Stimulated activated naive CD8-positive, alpha-beta T cell treated with anti-CD3 and anti-CD28 coated beads, Interleukin-15, amount 100 ng/mL, for 72 hours (primary cell): ENCODE results near the gene HCN1.
A peak's percentile ranks its signal among the peaks of the same experiment; 100 is the strongest.

Source experiments
- ATAC-seq: fragments of 150-1000 bp; cut with Tn5 transposase; 2 replicates; pipeline ENCODE4 v1.10.0; 2021; ENCODE audit warnings: mild to moderate bottlenecking, moderate library complexity
- DNase-seq, 2 donors: peaks; one replicate each; pipeline ENCODE4 v3.0.0; 2021 to 2022
- H3K27ac Mint-ChIP-seq, 2 donors: one replicate each; pipeline ENCODE4 v1.8.0; 2022; ENCODE audit warnings: mild to moderate bottlenecking in 2 of 2, mixed read lengths in 2 of 2, moderate library complexity in 2 of 2
- H3K27me3 Mint-ChIP-seq: one replicate; pipeline ENCODE4 v1.8.0; 2022; ENCODE audit warnings: mixed read lengths
- H3K4me1 Mint-ChIP-seq: one replicate; pipeline ENCODE4 v1.8.0; 2022; ENCODE audit warnings: mild to moderate bottlenecking, mixed read lengths
- H3K4me3 Mint-ChIP-seq, 2 donors: one replicate each; pipeline ENCODE4 v1.8.0; 2022; ENCODE audit warnings: mild to moderate bottlenecking in 2 of 2, mixed read lengths in 2 of 2, moderate library complexity in 1 of 2
- H3K9me3 Mint-ChIP-seq, 2 donors: one replicate each; pipeline ENCODE4 v1.8.0; 2022; ENCODE audit warnings: mixed read lengths in 2 of 2

The HCN1 gene

DNA sequence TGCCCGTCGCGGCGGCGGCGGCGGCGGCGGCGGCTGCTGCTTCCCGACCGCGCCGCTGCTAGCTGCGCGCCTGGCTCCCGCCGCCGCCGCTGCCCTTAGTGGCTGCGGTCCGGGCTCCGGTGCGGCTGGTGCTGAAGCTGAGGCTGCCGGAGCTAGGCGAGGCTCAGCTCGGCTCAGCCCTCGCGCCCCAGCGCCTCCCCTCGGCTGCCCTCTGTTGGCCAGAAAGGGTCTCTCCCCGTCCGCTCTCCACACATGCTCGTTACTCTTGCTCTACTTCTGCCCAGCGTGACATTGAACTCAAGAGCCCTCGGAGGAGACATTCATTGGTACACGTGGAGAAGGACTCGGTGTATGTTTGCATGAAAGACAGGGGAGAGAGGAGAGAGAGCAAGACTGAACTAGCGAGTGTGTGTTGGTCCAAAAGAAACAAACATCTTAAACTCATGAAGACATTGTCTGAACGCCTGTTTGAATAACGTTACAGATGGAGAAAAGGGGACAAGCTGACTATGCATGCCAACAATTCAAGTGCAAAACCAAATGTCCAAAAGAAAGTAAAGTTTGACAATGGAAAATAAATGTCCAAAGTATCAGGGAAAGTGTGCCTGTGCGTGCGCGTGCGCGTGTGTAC, at the start of gene HCN1:
Gene HCN1, minus strand, starts transcription at position 175 of the 631 bp plus-strand sequence.
- DNase-seq (peak; percentile 44 to 51), ATAC-seq (peak; percentile 85)
- peak within 1 kb of the TSS in 1 of 2 donors; percentile 12 for H3K4me3 Mint-ChIP-seq
- H3K9me3 Mint-ChIP-seq, result peaks cover 12 to 15% of the 10 kb centered on the region in 2 donors
- H3K27me3 Mint-ChIP-seq, result peaks cover 35% of the 10 kb centered on the region
- peaks cover 6% of the 10 kb centered on the region for H3K4me1 Mint-ChIP-seq
- no peak within 1 kb of the TSS for H3K27ac Mint-ChIP-seq

DNA sequence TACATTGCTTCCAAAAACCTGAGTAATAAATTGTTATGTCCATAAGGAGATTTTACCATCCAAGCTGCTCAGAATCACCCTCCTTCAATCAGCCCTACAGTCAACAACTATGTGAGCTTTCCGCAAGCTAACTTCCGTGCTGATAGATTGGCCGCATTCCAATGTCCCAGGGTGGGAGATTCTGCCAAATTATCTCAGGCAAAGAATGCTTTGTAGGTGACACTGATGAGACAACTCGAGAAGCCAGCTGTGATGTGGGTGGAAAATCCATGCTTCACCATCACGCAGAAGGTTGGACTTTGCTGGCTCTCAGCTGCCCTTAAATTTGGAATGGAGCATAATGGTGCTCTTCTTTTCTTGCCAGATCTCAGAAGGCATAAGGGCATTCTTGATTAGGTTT, 44.9 kb upstream of the HCN1 start:
- Mint-ChIP-seq H3K27me3 (no peaks in the 10 kb centered on the region), H3K4me3 (no peak overlapping the region), H3K27ac (no peak overlapping the region), H3K9me3 (peaks cover 8 to 30% of the 10 kb centered on the region in 2 donors), H3K4me1 (no peaks in the 10 kb centered on the region)
- DNase-seq (no peak), ATAC-seq (no peak)

DNA sequence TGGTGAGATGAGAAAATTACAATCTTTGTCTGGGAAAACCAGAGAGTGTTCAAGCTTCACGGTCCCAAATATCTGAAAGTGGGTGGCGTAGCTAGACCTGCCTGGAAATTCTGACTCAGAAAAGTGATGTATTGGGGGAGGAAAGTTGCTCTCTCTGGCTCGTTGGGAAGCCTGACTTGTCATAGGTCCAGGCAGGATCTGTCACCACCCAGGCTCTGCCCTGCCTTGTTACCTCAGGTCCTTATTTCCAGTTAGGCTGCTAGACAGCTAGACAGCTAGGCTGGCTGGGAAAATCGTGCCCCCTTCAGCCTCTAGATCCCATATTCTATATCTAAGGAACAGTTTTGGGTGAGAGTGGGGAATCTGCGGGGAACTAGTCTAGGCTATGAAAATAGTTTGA, 41.0 kb upstream of the HCN1 start:
- no peak for ATAC-seq
- DNase-seq, result no peak
- Mint-ChIP-seq H3K27ac (no peak overlapping the region), H3K4me3 (no peak overlapping the region), H3K9me3 (peaks cover 8 to 19% of the 10 kb centered on the region in 2 donors), H3K4me1 (no peaks in the 10 kb centered on the region), H3K27me3 (no peaks in the 10 kb centered on the region)

DNA sequence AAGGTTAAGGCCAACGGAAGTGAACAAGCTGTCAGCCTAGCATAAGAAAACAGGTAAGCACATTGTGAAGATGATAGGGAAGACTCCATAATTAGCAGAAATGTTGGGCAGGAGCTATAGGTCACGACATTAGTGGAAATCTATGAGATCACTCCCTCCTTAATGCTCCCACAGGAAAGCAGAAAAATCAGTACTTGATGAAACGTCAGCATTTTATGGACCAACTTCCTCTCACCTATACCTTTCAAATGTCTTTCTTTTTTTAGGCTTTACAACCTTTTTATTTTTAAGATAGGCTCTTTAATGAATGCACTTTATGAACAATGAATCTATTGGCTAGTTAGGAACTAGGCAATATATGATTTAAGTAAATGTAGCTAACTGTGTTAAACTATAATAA, 29.4 kb upstream of the HCN1 start:
- H3K27ac Mint-ChIP-seq, result no peak overlapping the region
- H3K27me3 Mint-ChIP-seq, result no peaks in the 10 kb centered on the region
- ATAC-seq (no peak), DNase-seq (no peak)
- H3K4me3 Mint-ChIP-seq, result no peak overlapping the region
- H3K9me3 Mint-ChIP-seq, result peaks cover 13 to 31% of the 10 kb centered on the region in 2 donors
- no peaks in the 10 kb centered on the region for H3K4me1 Mint-ChIP-seq

DNA sequence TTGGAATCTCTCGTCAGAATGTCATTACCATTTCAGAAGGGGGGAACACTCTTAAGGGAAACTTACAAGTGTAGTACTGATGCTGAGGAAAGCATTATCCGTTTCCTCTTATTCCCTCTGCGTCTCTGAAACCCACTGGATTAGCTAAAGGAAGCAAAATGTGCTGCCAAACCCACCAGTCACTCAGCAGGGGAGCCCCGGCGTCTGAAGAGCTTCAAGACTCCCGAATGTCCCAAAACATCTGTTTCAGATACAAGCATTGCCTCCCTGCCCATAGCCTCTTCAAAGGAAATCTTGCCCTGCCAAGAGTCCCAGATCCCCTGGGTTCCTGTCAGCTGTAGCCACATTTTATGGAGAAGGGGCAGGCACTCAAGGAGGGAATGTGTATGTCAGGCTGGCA, 1.0 kb upstream of the HCN1 start:
- DNase-seq, result no peak
- H3K27ac Mint-ChIP-seq, result no peak overlapping the region
- H3K4me3 Mint-ChIP-seq, result no peak overlapping the region
- peaks cover 35% of the 10 kb centered on the region for H3K27me3 Mint-ChIP-seq
- peaks cover 6% of the 10 kb centered on the region for H3K4me1 Mint-ChIP-seq
- ATAC-seq, result no peak
- peaks cover 12 to 15% of the 10 kb centered on the region in 2 donors for H3K9me3 Mint-ChIP-seq

DNA sequence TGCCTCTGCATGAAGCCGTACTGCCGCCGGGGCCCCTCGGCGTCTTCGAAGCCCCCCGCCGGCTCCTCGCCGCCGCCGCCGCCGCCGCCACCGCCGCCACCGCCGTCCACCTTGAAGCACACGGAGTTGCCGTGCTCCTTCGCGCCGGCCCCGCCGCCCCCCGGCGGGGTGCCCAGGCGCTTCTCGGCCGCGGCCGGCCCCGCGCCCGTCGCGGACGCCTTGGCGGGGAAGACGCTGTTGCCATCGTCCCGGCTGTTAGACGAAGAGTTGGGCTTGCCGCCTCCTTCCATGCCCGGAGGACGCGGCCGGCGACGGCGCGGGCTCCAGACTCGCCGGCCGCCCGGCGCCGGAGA, 400 bp downstream of the HCN1 start:
- peaks cover 6% of the 10 kb centered on the region for H3K4me1 Mint-ChIP-seq
- no peak overlapping the region for H3K27ac Mint-ChIP-seq
- no peak overlapping the region for H3K4me3 Mint-ChIP-seq
- peaks cover 35% of the 10 kb centered on the region for H3K27me3 Mint-ChIP-seq
- DNase-seq (no peak), ATAC-seq (peak; percentile 20)
- H3K9me3 Mint-ChIP-seq, result peaks cover 12 to 15% of the 10 kb centered on the region in 2 donors

DNA sequence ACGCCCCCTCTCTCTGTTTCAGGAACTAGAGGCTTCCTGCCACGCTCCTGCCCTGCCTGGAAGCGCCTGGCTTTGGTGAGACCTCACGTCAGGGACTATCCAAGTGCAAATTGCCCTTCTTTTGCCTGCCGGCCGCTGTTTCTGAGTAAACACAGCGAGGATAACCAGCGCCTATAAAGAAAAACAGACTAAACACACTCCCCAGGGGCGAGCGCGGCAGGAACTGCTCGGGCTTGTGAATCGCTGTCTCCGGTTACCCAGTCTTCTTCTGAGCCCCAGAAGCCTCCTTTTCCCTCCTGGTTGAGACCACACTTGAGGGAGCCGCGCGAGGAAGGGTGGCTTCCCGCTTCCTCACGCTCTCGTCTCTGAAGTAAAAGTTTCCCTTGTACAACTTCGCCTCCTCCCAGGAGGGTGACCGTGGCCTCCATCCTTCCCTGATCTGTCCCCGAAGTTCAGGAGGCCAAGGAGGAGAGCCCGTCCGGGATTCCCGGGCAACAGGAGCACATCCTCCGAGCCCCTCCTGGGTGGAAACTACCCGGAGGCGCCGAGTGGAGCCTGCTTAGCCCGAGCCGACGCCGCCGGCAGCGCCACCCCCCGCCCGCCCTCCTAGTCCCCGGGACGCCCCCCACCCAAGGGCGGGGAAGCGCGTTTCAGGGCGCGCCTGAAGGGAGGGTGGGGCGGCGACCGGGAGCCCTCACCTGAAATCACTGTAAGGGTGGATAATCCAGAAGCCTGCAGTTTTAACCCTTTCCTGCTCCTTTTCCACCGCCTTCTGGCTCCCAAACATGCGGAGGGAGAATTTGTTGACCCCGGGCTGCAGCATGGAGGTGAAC, 993 bp downstream of the HCN1 start:
- Mint-ChIP-seq H3K4me3 (no peak overlapping the region), H3K27ac (no peak overlapping the region), H3K27me3 (peaks cover 35% of the 10 kb centered on the region), H3K4me1 (peaks cover 6% of the 10 kb centered on the region), H3K9me3 (peaks cover 12 to 15% of the 10 kb centered on the region in 2 donors)
- ATAC-seq (no peak), DNase-seq (no peak)

DNA sequence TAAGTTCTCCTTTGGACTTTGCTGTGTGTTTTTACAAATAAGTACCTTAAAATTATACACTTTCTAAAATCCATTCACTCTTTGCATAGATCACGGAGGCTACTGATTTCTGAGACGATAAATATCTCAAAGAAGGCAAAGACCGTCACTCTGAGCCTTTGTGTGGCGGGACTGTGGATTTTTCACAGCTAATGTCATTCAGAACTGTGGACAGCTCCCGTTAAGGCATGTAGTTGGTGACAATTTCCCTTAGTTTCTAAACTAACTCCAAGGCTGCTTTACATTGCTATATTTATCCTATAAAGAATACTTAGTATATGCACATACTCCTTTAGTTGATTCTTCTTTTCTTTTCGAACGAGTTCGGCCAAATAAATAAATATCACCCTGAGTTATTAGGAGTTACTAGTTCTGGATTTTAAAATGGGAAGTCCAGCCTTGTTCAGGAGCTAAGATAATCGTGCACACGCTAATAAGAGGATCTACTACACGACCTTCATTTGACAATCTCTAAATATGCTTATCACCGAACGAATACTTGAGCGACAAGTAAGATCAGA, 1.8 kb downstream of the HCN1 start:
- Mint-ChIP-seq H3K27ac (no peak overlapping the region), H3K9me3 (peaks cover 12 to 15% of the 10 kb centered on the region in 2 donors), H3K27me3 (peaks cover 35% of the 10 kb centered on the region), H3K4me3 (no peak overlapping the region), H3K4me1 (peaks cover 6% of the 10 kb centered on the region)
- DNase-seq (no peak), ATAC-seq (no peak)

DNA sequence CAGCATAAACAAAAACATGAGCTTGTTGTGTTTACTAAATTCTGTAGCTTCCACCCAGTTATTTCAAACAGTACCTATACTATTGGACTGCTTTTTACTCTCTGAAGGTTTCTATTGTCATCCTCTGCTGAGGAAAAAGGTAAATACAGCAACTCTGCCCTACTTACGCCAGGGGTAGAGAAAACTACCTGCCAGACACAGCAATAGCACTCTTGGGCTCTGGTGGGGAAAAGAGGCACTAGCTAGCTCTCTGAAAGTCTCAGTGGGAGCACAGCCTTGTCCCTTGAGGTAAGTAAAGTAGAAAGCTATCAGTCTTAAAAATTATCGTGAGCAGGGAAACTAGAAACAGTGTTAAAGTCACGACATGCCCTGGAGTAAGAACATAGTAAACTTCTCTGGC, 3.7 kb downstream of the HCN1 start:
- H3K9me3 Mint-ChIP-seq, result peaks cover 8 to 15% of the 10 kb centered on the region in 2 donors
- DNase-seq (no peak), ATAC-seq (no peak)
- H3K27me3 Mint-ChIP-seq, result peaks cover 31% of the 10 kb centered on the region
- peaks cover 6% of the 10 kb centered on the region for H3K4me1 Mint-ChIP-seq
- no peak overlapping the region for H3K4me3 Mint-ChIP-seq
- H3K27ac Mint-ChIP-seq, result no peak overlapping the region

DNA sequence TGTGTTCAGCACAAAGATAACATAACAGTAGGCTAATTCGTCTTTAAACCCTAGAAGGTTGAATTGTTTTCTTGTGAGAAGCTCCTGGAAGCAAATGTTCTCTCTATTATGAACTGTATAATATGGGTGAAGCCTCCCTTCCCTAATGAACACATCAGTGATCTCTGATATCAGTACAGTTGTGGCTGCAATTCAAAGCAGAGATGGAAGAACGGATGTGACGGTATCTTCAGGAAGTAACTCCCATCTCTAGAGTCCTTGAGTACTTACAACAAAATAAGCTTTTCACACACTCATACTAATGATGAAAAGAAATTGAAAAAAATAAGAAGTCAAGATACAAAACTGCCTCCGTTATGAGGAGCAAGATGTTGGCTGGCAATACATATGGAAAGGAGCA, 4.5 kb downstream of the HCN1 start:
- Mint-ChIP-seq H3K4me1 (peaks cover 6% of the 10 kb centered on the region), H3K27ac (no peak overlapping the region), H3K4me3 (no peak overlapping the region), H3K9me3 (peaks cover 6 to 7% of the 10 kb centered on the region in 2 donors), H3K27me3 (peaks cover 22% of the 10 kb centered on the region)
- DNase-seq, result no peak
- no peak for ATAC-seq

DNA sequence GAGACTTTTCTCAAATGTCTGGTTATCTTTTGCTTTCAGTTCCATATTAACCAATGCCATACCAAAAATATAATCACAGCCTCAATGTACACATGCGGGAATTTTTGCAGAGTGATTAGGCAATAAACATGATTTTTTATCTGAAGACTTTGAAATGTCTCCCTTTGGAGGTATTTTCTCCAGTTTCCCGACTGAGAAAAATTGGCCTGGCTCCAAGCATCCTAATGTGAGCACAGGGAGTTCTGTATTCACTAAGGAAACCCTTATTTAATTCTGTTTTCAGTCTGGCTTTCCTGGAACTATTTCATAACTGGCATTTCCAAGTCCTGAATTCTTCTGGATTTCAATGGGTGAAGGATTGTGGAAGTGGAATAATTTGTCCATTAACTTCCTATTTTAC, 8.5 kb downstream of the HCN1 start:
- no peaks in the 10 kb centered on the region for H3K4me1 Mint-ChIP-seq
- H3K27me3 Mint-ChIP-seq, result no peaks in the 10 kb centered on the region
- DNase-seq, result no peak
- H3K27ac Mint-ChIP-seq, result no peak overlapping the region
- ATAC-seq, result no peak
- peaks cover 0 to 5% of the 10 kb centered on the region in 2 donors for H3K9me3 Mint-ChIP-seq
- no peak overlapping the region for H3K4me3 Mint-ChIP-seq

DNA sequence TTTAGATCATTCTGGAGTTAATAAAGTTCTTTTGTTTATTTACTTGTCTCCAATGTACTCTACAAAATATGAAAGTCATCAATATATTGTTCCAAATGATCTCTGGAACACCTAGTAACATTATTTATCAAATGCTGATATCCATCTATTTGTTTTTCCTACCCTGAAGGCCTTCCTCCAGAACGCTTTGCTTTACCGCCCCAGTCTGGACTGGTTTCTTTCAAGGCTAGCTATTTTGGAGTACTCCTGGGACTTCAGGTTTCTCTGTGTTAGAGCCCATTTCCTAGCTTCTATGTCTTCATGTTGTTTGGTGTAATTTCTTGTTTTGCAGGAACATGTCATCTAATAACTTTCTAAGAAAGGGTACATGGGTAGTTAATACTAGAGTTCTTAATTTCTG, 9.6 kb downstream of the HCN1 start:
- Mint-ChIP-seq H3K27me3 (no peaks in the 10 kb centered on the region), H3K4me1 (no peaks in the 10 kb centered on the region), H3K9me3 (peaks cover 0 to 5% of the 10 kb centered on the region in 2 donors), H3K4me3 (no peak overlapping the region), H3K27ac (no peak overlapping the region)
- no peak for ATAC-seq
- DNase-seq, result no peak

DNA sequence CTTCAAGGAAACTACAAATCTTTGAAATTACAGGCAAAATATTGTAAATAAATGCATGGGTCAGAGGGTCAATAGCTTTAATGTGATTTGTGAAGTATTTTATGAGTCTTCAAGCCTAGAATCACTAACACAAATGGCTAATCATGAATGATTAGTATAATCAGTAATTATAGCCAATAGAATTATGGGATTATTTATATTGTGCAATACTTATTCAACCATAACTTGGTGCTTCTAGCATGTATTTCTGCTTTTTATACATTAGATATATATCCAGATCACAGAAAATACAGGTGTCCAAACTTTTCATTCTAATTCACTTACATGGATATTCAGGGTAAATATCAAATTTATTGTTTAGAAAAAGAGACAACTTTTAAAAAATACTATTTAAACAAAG, 12.1 kb downstream of the HCN1 start:
- Mint-ChIP-seq H3K9me3 (peaks cover 0 to 12% of the 10 kb centered on the region in 2 donors), H3K4me1 (no peaks in the 10 kb centered on the region), H3K27ac (no peak overlapping the region), H3K27me3 (no peaks in the 10 kb centered on the region), H3K4me3 (no peak overlapping the region)
- no peak for DNase-seq
- ATAC-seq, result no peak

DNA sequence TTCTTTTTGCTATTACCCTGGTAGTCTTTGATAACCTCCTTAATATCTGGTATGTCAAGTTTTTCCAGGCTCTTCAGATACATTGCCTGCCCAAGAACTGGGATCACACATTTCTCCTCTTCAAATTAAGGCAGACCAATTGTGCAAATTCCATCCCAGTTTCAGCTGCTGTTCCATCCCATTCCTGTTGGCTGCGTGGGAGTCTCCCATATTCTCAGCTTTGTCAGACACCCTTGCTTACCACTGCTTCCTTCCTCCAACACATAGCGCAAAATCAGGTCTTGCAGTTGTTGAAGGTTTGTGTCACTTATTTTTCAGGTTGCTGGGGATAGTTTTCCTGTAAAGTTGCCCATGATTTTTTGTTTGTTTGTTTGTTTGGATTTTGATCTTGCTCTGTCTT, 15.2 kb downstream of the HCN1 start:
- Mint-ChIP-seq H3K9me3 (peaks cover 15 to 16% of the 10 kb centered on the region in 2 donors), H3K4me3 (no peak overlapping the region), H3K27me3 (no peaks in the 10 kb centered on the region), H3K27ac (no peak overlapping the region), H3K4me1 (no peaks in the 10 kb centered on the region)
- DNase-seq (no peak), ATAC-seq (no peak)

DNA sequence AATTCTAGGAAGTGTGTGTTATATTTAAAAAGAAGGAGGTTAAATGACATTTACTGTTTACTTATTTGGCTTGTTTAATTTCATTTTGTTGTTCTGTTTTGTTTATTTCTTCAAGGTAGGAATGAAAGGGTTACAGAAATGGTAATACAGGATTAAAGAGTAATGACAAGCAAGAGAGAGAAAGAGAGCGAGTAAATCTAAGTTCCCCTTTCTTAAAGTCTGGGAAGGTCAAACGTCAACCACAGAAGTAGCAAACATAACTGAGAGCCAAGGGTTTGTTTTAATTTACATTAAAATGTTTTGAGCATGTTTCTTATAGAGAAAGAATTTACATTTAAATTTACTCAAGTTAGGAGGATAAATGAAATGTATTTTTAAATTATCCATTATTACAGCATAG, 18.7 kb downstream of the HCN1 start:
- Mint-ChIP-seq H3K4me1 (no peaks in the 10 kb centered on the region), H3K4me3 (no peak overlapping the region), H3K27ac (no peak overlapping the region), H3K27me3 (no peaks in the 10 kb centered on the region), H3K9me3 (peaks cover 15 to 16% of the 10 kb centered on the region in 2 donors)
- no peak for ATAC-seq
- DNase-seq, result no peak

DNA sequence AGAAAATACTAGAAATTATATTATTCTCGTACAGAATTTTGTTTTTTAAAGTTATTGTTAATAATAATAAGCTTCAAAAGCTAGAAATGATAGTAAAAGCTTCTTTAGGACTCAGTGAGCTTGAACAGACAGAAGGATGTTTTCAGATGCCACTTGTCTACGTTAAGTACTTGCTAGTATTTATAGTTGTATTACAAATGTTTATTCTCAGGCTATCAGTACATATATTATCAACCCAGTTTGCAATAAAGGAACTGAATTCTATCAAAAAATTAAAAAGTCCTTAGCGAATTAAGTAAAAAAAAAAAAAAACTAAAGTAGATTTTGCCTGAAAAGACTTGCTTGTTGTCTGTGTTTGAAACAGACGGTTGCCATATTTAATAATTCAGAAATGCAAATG, 23.9 kb downstream of the HCN1 start:
- Mint-ChIP-seq H3K27ac (no peak overlapping the region), H3K4me1 (no peaks in the 10 kb centered on the region), H3K4me3 (no peak overlapping the region), H3K27me3 (no peaks in the 10 kb centered on the region), H3K9me3 (peaks cover 16 to 22% of the 10 kb centered on the region in 2 donors)
- ATAC-seq, result no peak
- DNase-seq, result no peak
